Measurements from ENCODE around the gene CPNE1. TPM values are rescaled to one million over a fixed set of nuclear protein-coding genes. Genes with fewer than 3 reads are reported as not detected.

Gene CPNE1
- total RNA-seq, 1 experiment from 2014 or later, result 333 TPM

- Histone ChIP-seq H3K4me3 (replicated peaks in 1 of 2; ENCODE audit: low read depth in 1 of 2, low read length in 2 of 2) (no peak overlapping the region), H3K36me3 (ENCODE audit: control insufficient read depth in 1 of 2, insufficient read depth in 2 of 2, low read length in 2 of 2) (peaks cover 55 to 65% of the 10 kb centered on the region in 2 experiments; a peak in 3 of 4 replicates), H4K20me1 (ENCODE audit: insufficient read depth) (peaks cover 43% of the 10 kb centered on the region), H2AFZ (ENCODE audit: low read depth, low read length, poor library complexity, severe bottlenecking) (no peak overlapping the region), H3K27ac (ENCODE audit: low read depth, low read length) (no peak overlapping the region), H3K4me1 (ENCODE audit: control insufficient read depth in 1 of 2, insufficient read depth in 2 of 2, low read length in 2 of 2) (peaks cover 0 to 12% of the 10 kb centered on the region in 2 experiments; a peak in 1 of 4 replicates), H3K4me2 (ENCODE audit: low read length) (no peak overlapping the region), H3K9me3 (ENCODE audit: control insufficient read depth in 1 of 2, insufficient read depth in 1 of 2, low read depth in 1 of 2, low read length in 2 of 2) (no peaks in the 10 kb centered on the region), H3K79me2 (ENCODE audit: insufficient read depth, low read length) (peaks cover 81% of the 10 kb centered on the region), H3K27me3 (ENCODE audit: insufficient read depth, low read length) (no peaks in the 10 kb centered on the region), H3K9me2 (ENCODE audit: insufficient read depth) (no peaks in the 10 kb centered on the region), H3K9ac (ENCODE audit: low read length) (no peak overlapping the region)
- no TSS peak for BruUV-seq (replicated peaks)
- DNase-seq (ENCODE audit: low read depth, low spot score), result no peak
- intact Hi-C loops (cut with micrococcal nuclease), result no loop called here
- TF ChIP-seq TCF7L2 (IDR thresholded peaks at IDR 0.05; ENCODE audit: borderline replicate concordance, extremely low read depth, insufficient read depth, insufficient read length) (no peak), EZH2 (IDR thresholded peaks at IDR 0.05) (no peak), SIN3A (IDR thresholded peaks at IDR 0.05; ENCODE audit: low read depth) (no peak), ZFX (IDR thresholded peaks at IDR 0.05) (no peak), RAD21 (IDR thresholded peaks at IDR 0.05; ENCODE audit: low read depth) (no peak), EGR1 (IDR thresholded peaks at IDR 0.05; ENCODE audit: low read depth) (no peak), FOSL1 (IDR thresholded peaks at IDR 0.05; ENCODE audit: low read depth) (no peak), YY1 (IDR thresholded peaks at IDR 0.05; ENCODE audit: extremely low read depth, insufficient replicate concordance, low read depth, low read length) (no peak), POLR2A (IDR thresholded peaks at IDR 0.05; ENCODE audit: borderline replicate concordance, extremely low read depth, insufficient read depth, insufficient read length) (no peak), ZBTB33 (IDR thresholded peaks at IDR 0.05; ENCODE audit: extremely low read depth, insufficient replicate concordance, low read length) (no peak), SP1 (IDR thresholded peaks at IDR 0.05; ENCODE audit: low read depth) (no peak), SRF (IDR thresholded peaks at IDR 0.05; ENCODE audit: low read depth) (no peak), JUND (IDR thresholded peaks at IDR 0.05) (no peak)
- TF ChIP-seq, protein P1, sequence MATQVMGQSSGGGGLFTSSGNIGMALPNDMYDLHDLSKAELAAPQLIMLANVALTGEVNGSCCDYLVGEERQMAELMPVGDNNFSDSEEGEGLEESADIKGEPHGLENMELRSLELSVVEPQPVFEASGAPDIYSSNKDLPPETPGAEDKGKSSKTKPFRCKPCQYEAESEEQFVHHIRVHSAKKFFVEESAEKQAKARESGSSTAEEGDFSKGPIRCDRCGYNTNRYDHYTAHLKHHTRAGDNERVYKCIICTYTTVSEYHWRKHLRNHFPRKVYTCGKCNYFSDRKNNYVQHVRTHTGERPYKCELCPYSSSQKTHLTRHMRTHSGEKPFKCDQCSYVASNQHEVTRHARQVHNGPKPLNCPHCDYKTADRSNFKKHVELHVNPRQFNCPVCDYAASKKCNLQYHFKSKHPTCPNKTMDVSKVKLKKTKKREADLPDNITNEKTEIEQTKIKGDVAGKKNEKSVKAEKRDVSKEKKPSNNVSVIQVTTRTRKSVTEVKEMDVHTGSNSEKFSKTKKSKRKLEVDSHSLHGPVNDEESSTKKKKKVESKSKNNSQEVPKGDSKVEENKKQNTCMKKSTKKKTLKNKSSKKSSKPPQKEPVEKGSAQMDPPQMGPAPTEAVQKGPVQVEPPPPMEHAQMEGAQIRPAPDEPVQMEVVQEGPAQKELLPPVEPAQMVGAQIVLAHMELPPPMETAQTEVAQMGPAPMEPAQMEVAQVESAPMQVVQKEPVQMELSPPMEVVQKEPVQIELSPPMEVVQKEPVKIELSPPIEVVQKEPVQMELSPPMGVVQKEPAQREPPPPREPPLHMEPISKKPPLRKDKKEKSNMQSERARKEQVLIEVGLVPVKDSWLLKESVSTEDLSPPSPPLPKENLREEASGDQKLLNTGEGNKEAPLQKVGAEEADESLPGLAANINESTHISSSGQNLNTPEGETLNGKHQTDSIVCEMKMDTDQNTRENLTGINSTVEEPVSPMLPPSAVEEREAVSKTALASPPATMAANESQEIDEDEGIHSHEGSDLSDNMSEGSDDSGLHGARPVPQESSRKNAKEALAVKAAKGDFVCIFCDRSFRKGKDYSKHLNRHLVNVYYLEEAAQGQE (IDR thresholded peaks at IDR 0.05; ENCODE audit: low read depth), result no peak
- no peak for ATAC-seq
- ChIA-PET CTCF (no interaction called here), POLR2A (no interaction called here), RAD21 (ENCODE audit: low non-redundant PET in 1 of 2, low total read pairs in 2 of 2, uncharacterized antibody in 2 of 2, unreplicated experiment in 2 of 2) (no interaction called here)
Observed at GRCh38 chr20:35704514-35705261, 40.0 kb upstream of the CPNE1 start.

Measured in HCT116 (cell line).